Stomach (tissue), 4 donors: ENCODE results near the gene KLF13.

Source experiments
- CTCF ChIP-seq, 7 experiments: fragments of 450-650 bp in 4 of 7; fragments of 200-600 bp in 3 of 7; sonication (generic) in 3 of 7; IDR thresholded peaks; one replicate each; pipeline ENCODE4 v1.5.1; 2016 to 2019; ENCODE audit warnings: antibody characterized with exemption in 7 of 7, control low read depth in 2 of 7, mild to moderate bottlenecking in 1 of 7
- POLR2A ChIP-seq, 4 donors: fragments of 450-650 bp; IDR thresholded peaks; one replicate each; pipeline ENCODE4 v1.6.1; 2016; ENCODE audit warnings: antibody characterized with exemption in 4 of 4, control low read depth in 2 of 4, mild to moderate bottlenecking in 1 of 4, moderate library complexity in 1 of 4
- POLR2AphosphoS5 ChIP-seq, 3 donors: sonication (generic); formaldehyde crosslinking; IDR thresholded peaks; one replicate each; pipeline ENCODE4 v1.6.1; 2016; ENCODE audit warnings: antibody characterized with exemption in 3 of 3

- TF ChIP-seq POLR2A (IDR thresholded peaks at IDR 0.05): no peak
- peak in 2 of 7 experiments; percentile 10 to 14 for TF ChIP-seq CTCF (IDR thresholded peaks at IDR 0.05)
- TF ChIP-seq POLR2AphosphoS5 (IDR thresholded peaks at IDR 0.05): peak; percentile 26 to 67 (median 44)
These were observed 70.4 kb downstream of the KLF13 start for GRCh38 chr15:31396881-31397560.
